Measurements from ENCODE around the gene TIMD4.

TIMD4 gene

GRCh38 chr5:156991714-156992113 lies 28.7 kb upstream of the TIMD4 start:
- Histone ChIP-seq H3K9ac (ENCODE audit: low read length) (no peak overlapping the region), H3K4me1 (ENCODE audit: insufficient read depth, low read length, severe bottlenecking) (no peaks in the 10 kb centered on the region), H2AFZ (ENCODE audit: low read length) (no peak overlapping the region), H3K4me2 (ENCODE audit: low read length) (no peak overlapping the region), H3K36me3 (ENCODE audit: insufficient read depth, low read length) (no peaks in the 10 kb centered on the region), H4K20me1 (ENCODE audit: insufficient read depth, low read length) (no peaks in the 10 kb centered on the region), H3F3A (ENCODE audit: insufficient read depth, low read length) (no peaks in the 10 kb centered on the region), H3K79me2 (ENCODE audit: insufficient read depth, low read length) (no peaks in the 10 kb centered on the region), H3K9me3 (ENCODE audit: low read length) (no peaks in the 10 kb centered on the region), H3K4me3 (ENCODE audit: low read depth, low read length, poor library complexity, severe bottlenecking) (no peak overlapping the region), H3K27me3 (ENCODE audit: insufficient read depth, low read length) (no peaks in the 10 kb centered on the region), H3K9me2 (ENCODE audit: low read depth, low read length) (no peaks in the 10 kb centered on the region), H3K27ac (ENCODE audit: low read depth, low read length, poor library complexity, severe bottlenecking) (no peak overlapping the region)
- TF ChIP-seq CTCF (IDR thresholded peaks at IDR 0.05; ENCODE audit: low read length) = no peak
- no peak for TF ChIP-seq EZH2 (IDR thresholded peaks at IDR 0.05; ENCODE audit: borderline replicate concordance, low read length)

GRCh38 chr5:156984064-156984463 lies 21.0 kb upstream of the TIMD4 start:
- H2AFZ ChIP-seq (ENCODE audit: low read length) = no peak overlapping the region
- no peaks in the 10 kb centered on the region for H3K79me2 ChIP-seq (ENCODE audit: insufficient read depth, low read length)

GRCh38 chr5:156981481-156981880 lies 18.5 kb upstream of the TIMD4 start:
- Histone ChIP-seq H3K36me3 (ENCODE audit: insufficient read depth, low read length) (no peaks in the 10 kb centered on the region), H3F3A (ENCODE audit: insufficient read depth, low read length) (no peaks in the 10 kb centered on the region), H2AFZ (ENCODE audit: low read length) (no peak overlapping the region), H3K27me3 (ENCODE audit: insufficient read depth, low read length) (no peaks in the 10 kb centered on the region), H3K27ac (ENCODE audit: low read depth, low read length, poor library complexity, severe bottlenecking) (no peak overlapping the region), H3K4me2 (ENCODE audit: low read length) (no peak overlapping the region), H4K20me1 (ENCODE audit: insufficient read depth, low read length) (no peaks in the 10 kb centered on the region), H3K79me2 (ENCODE audit: insufficient read depth, low read length) (no peaks in the 10 kb centered on the region), H3K4me3 (ENCODE audit: low read depth, low read length, poor library complexity, severe bottlenecking) (no peak overlapping the region), H3K9me2 (ENCODE audit: low read depth, low read length) (no peaks in the 10 kb centered on the region), H3K4me1 (ENCODE audit: insufficient read depth, low read length, severe bottlenecking) (no peaks in the 10 kb centered on the region), H3K9me3 (ENCODE audit: low read length) (no peaks in the 10 kb centered on the region), H3K9ac (ENCODE audit: low read length) (no peak overlapping the region)
- no peak for TF ChIP-seq CTCF (IDR thresholded peaks at IDR 0.05; ENCODE audit: low read length)
- no peak for TF ChIP-seq EZH2 (IDR thresholded peaks at IDR 0.05; ENCODE audit: borderline replicate concordance, low read length)

More at GRCh38 chr5:156984064-156984463, 21.0 kb upstream of the TIMD4 start:
- Histone ChIP-seq H3K4me1 (ENCODE audit: insufficient read depth, low read length, severe bottlenecking) (no peaks in the 10 kb centered on the region), H3K27ac (ENCODE audit: low read depth, low read length, poor library complexity, severe bottlenecking) (no peak overlapping the region), H3F3A (ENCODE audit: insufficient read depth, low read length) (no peaks in the 10 kb centered on the region), H3K27me3 (ENCODE audit: insufficient read depth, low read length) (no peaks in the 10 kb centered on the region), H3K4me3 (ENCODE audit: low read depth, low read length, poor library complexity, severe bottlenecking) (no peak overlapping the region), H3K36me3 (ENCODE audit: insufficient read depth, low read length) (no peaks in the 10 kb centered on the region), H3K9me3 (ENCODE audit: low read length) (no peaks in the 10 kb centered on the region), H4K20me1 (ENCODE audit: insufficient read depth, low read length) (no peaks in the 10 kb centered on the region), H3K9me2 (ENCODE audit: low read depth, low read length) (no peaks in the 10 kb centered on the region), H3K9ac (ENCODE audit: low read length) (no peak overlapping the region), H3K4me2 (ENCODE audit: low read length) (no peak overlapping the region)
- no peak for TF ChIP-seq CTCF (IDR thresholded peaks at IDR 0.05; ENCODE audit: low read length)
- TF ChIP-seq EZH2 (IDR thresholded peaks at IDR 0.05; ENCODE audit: borderline replicate concordance, low read length) = no peak

Measured in OCI-LY1 (cell line).